Upper lobe of left lung (tissue), 6 donors: ENCODE data around the gene GNA12. TPM values are rescaled to one million over a fixed set of nuclear protein-coding genes. Genes with fewer than 3 reads are reported as not detected.
A peak's percentile ranks its signal among the peaks of the same experiment; 100 is the strongest.
"Not testable (repeated sequence)": the region's sequence is repeated elsewhere in the genome, so short reads cannot be mapped to it uniquely, and the experiment has no call there.

ENCODE experiments used
- ATAC-seq, 2 donors: fragments of 200-7000 bp; cut with Tn5 transposase; one replicate each; pipeline ENCODE4 v1.9.1; 2022; ENCODE audit warnings: mild to moderate bottlenecking in 2 of 2, moderate library complexity in 2 of 2; ENCODE audit not compliant: low FRiP score in 2 of 2
- DNase-seq, 2 donors: peaks; one replicate each; pipeline ENCODE4 v3.0.0-alpha.2; 2019 to 2020
- H3K27ac ChIP-seq, 4 donors: fragments of 200-600 bp; sonication (generic); one replicate each; pipeline ENCODE4 v1.5.1; 2016 to 2019
- H3K27me3 ChIP-seq, 4 donors: fragments of 200-600 bp; sonication (generic); one replicate each; pipeline ENCODE4 v1.5.1; 2017 to 2019
- H3K36me3 ChIP-seq, 4 donors: fragments of 200-600 bp; sonication (generic); one replicate each; pipeline ENCODE4 v1.5.1; 2016 to 2019
- H3K4me1 ChIP-seq, 4 donors: fragments of 200-600 bp; sonication (generic); one replicate each; pipeline ENCODE4 v1.5.1; 2018 to 2019
- H3K4me3 ChIP-seq, 4 donors: fragments of 200-600 bp; sonication (generic); one replicate each; pipeline ENCODE4 v1.5.1; 2017 to 2019; ENCODE audit warnings: mild to moderate bottlenecking in 2 of 4, moderate library complexity in 1 of 4
- H3K9me3 ChIP-seq, 4 donors: fragments of 200-600 bp; sonication (generic); one replicate each; pipeline ENCODE4 v1.5.1; 2018 to 2019
- EP300 ChIP-seq, 4 donors: sonication (generic); formaldehyde crosslinking; IDR thresholded peaks; one replicate each; pipeline ENCODE4 v1.5.1; 2017; ENCODE audit warnings: antibody characterized with exemption in 4 of 4, control low read depth in 2 of 4
- POLR2A ChIP-seq, 4 donors: fragments of 450-650 bp; IDR thresholded peaks; one replicate each; pipeline ENCODE4 v1.5.1; 2016 to 2017; ENCODE audit warnings: antibody characterized with exemption in 4 of 4, mild to moderate bottlenecking in 2 of 4
- POLR2AphosphoS5 ChIP-seq, 2 donors: sonication (generic); formaldehyde crosslinking; IDR thresholded peaks; one replicate each; pipeline ENCODE4 v1.5.1; 2017; ENCODE audit warnings: antibody characterized with exemption in 2 of 2
- WGBS, 2 donors: methylation state at CpG; one replicate each; pipeline ENCODE4 v1.1.5; 2017 to 2018; 5-methylcytosine and 5-hydroxymethylcytosine counted together
- total RNA-seq, 6 donors: library from RNA; depleted of rRNA in 4 of 6; stranded (reverse); fragments of >200 nt in 4 of 6; gene quantifications; one replicate each; pipeline versions ENCODE4 v1.1.0 to v1.2.1, GENCODE V29; 2016 to 2021
- TF ChIP-seq, protein P1 (sequence below), 6 experiments: fragments of 450-650 bp in 4 of 6; fragments of 200-600 bp in 2 of 6; sonication (generic) in 2 of 6; IDR thresholded peaks; one replicate each; pipeline ENCODE4 v1.5.1; 2016 to 2019; ENCODE audit warnings: antibody characterized with exemption in 6 of 6
- donor health status: DM: no; HTN: no; CAD: no; lungs with moderate emphysema.
- donor health status: DM: no; HTN: yes; CAD: no; lungs with severe emphysema.

GNA12 gene
- total RNA-seq, 6 donors from 2014 or later, result 24.0 to 52.3 (median 35.7) TPM

GRCh38 chr7:2730846-2731770 is 113.0 kb downstream of the GNA12 start:
- TF ChIP-seq, protein P1, sequence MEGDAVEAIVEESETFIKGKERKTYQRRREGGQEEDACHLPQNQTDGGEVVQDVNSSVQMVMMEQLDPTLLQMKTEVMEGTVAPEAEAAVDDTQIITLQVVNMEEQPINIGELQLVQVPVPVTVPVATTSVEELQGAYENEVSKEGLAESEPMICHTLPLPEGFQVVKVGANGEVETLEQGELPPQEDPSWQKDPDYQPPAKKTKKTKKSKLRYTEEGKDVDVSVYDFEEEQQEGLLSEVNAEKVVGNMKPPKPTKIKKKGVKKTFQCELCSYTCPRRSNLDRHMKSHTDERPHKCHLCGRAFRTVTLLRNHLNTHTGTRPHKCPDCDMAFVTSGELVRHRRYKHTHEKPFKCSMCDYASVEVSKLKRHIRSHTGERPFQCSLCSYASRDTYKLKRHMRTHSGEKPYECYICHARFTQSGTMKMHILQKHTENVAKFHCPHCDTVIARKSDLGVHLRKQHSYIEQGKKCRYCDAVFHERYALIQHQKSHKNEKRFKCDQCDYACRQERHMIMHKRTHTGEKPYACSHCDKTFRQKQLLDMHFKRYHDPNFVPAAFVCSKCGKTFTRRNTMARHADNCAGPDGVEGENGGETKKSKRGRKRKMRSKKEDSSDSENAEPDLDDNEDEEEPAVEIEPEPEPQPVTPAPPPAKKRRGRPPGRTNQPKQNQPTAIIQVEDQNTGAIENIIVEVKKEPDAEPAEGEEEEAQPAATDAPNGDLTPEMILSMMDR (IDR thresholded peaks at IDR 0.05), result no peak
- TF ChIP-seq EP300 (IDR thresholded peaks at IDR 0.05), result no peak
- no peak for TF ChIP-seq POLR2AphosphoS5 (IDR thresholded peaks at IDR 0.05)
- no peak for TF ChIP-seq POLR2A (IDR thresholded peaks at IDR 0.05)
- Histone ChIP-seq H3K27me3 (no peaks in the 10 kb centered on the region), H3K4me1 (peaks cover 24 to 50% (median 25%) of the 10 kb centered on the region in 4 donors), H3K4me3 (no peak overlapping the region), H3K27ac (no peak overlapping the region), H3K36me3 (peaks cover 0 to 36% (median 10%) of the 10 kb centered on the region in 4 donors), H3K9me3 (no peaks in the 10 kb centered on the region)
- ATAC-seq (no peak), DNase-seq (peak in 1 of 2 donors; percentile 65)
- 86 to 89% methylated on average over 45 of the region's 45 CpGs for WGBS, 2 donors

DNA sequence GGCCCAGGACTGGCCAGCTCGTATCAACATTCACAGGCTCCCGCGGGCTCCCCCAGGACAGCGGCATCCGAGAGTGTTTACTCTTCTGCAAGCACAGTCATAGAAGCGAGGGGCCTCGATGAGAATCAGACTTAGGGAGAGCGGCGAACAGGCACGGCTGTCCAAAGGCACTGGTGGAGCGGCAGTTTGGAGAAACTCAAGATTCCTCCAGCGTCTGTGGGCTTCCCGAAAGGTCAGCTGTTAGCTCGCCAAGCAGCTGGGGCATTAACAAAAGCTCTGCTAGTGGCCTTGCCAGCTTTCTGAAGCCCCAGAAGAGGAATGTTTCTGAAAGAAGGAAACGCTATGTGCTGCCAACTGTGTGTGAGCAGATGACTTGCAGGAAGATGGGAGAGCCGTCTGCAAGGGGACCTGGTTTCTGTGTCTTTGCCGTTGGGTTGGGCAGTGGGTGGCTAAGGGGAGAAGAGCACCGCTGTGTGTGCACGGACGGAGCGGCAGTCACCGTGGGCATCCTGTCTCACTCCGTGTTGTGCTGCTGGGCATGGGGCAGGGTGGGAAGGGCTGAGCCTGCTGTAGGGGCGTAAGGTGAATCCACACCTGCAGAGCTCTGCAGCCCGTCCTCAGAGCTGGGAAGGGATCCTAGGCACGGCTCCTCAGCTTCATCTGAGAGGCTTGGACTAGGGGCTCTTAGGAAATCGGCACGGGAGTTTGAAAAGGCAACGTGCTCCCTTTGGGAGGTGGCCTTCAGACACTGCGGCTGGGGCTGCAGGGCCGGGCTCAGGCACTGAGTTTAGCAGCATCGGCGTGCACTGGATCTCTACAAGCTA is 114.0 kb downstream of the GNA12 start:
- no peak for ATAC-seq
- H3K4me3 ChIP-seq, result no peak overlapping the region

GRCh38 chr7:2729031-2729892 is 114.8 kb downstream of the GNA12 start:
- H3K36me3 ChIP-seq, result peaks cover 0 to 43% (median 10%) of the 10 kb centered on the region in 4 donors
- no peak overlapping the region for H3K4me3 ChIP-seq
- H3K9me3 ChIP-seq, result no peaks in the 10 kb centered on the region
- TF ChIP-seq EP300 (IDR thresholded peaks at IDR 0.05), result no peak
- TF ChIP-seq, protein P1 (IDR thresholded peaks at IDR 0.05), result no peak
- TF ChIP-seq POLR2AphosphoS5 (IDR thresholded peaks at IDR 0.05), result no peak
- no peak for TF ChIP-seq POLR2A (IDR thresholded peaks at IDR 0.05)
- 75 to 83% methylated on average over 30 to 37 of the region's 37 CpGs for WGBS, 2 donors
- H3K27ac ChIP-seq, result peak overlapping the region in 3 of 4 donors; percentile 2 to 69 (median 53)
- H3K4me1 ChIP-seq, result peaks cover 12 to 32% (median 15%) of the 10 kb centered on the region in 4 donors
- peak in 1 of 2 donors; percentile 80 for DNase-seq
- H3K27me3 ChIP-seq, result no peaks in the 10 kb centered on the region
- ATAC-seq, result peak in 1 of 2 donors; percentile 28

More for the DNA sequence above, 114.0 kb downstream of the GNA12 start:
- no peak for DNase-seq
- WGBS, 2 donors, result 62 to 70% methylated on average over 27 to 30 of the region's 33 CpGs
- peak overlapping the region in 2 of 4 donors; percentile 53 to 69 for H3K27ac ChIP-seq
- peaks cover 0 to 40% (median 10%) of the 10 kb centered on the region in 4 donors for H3K36me3 ChIP-seq
- H3K9me3 ChIP-seq, result no peaks in the 10 kb centered on the region
- H3K4me1 ChIP-seq, result peaks cover 18 to 41% (median 21%) of the 10 kb centered on the region in 4 donors
- no peak for TF ChIP-seq EP300 (IDR thresholded peaks at IDR 0.05)
- TF ChIP-seq POLR2A (IDR thresholded peaks at IDR 0.05), result no peak
- no peak for TF ChIP-seq POLR2AphosphoS5 (IDR thresholded peaks at IDR 0.05)
- TF ChIP-seq, protein P1 (IDR thresholded peaks at IDR 0.05), result no peak
- H3K27me3 ChIP-seq, result no peaks in the 10 kb centered on the region

DNA sequence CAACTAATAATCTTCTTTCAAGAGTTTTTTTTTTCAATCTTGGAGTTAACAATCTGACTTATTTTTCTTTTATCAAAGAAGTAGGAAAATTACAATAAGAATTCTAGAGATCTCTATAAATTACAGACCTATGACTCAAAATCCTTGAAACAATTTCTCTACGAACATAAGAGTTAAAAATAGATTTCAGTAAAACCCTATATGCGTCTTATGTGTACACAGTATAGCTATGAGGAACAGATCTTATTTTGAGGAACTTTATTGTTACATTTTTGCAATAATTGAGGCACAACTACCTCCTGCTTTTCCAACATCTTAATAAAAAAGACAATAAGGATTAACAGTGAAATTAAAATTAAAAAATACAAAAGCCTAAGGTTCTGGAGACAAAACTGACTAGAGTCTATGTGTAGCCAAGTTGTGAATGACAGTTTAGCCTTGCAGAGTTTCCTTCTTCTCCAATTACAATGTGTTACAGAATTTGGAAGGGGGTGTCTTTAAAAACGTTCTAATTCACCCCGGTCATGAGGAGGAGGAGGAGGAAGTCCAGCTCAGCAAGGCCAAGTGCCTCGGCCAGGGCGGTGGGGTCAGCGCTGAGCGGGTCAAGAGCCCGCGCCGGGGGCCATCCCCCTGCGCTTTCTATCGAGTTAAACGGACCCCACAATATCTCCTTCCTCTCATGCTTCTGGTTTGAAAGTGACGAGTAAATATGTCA is 115.6 kb downstream of the GNA12 start:
- Histone ChIP-seq H3K27me3 (no peaks in the 10 kb centered on the region), H3K4me1 (peaks cover 8 to 24% (median 14%) of the 10 kb centered on the region in 4 donors), H3K4me3 (no peak overlapping the region), H3K27ac (peak overlapping the region in 3 of 4 donors; percentile 2 to 69 (median 26)), H3K36me3 (peaks cover 0 to 44% (median 10%) of the 10 kb centered on the region in 4 donors), H3K9me3 (no peaks in the 10 kb centered on the region)
- TF ChIP-seq EP300 (IDR thresholded peaks at IDR 0.05) (no peak), POLR2A (IDR thresholded peaks at IDR 0.05) (peak in 1 of 4 donors; percentile 46)
- 57 to 64% methylated on average over 15 of the region's 15 CpGs for WGBS, 2 donors
- DNase-seq, result peak in 1 of 2 donors; percentile 81
- peak in 1 of 2 donors; percentile 42 for ATAC-seq

DNA sequence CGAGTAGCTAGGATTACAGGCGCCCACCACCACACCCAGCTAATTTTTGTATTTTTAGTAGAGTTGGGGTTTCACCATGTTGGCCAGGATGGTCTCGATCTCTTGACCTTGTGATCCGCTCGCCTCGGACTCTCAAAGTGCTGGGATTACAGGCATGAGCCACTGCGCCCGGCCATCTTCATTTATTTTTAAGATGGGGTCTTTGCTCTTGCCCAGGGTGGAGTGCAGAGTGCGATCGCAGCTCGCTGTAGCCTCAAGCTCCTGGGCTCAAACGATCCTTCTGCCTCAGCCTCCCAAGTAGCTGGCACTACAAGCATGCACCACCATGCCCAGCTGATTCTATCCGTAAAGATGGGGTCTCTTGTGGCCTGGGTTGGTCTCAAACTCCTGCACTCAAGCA is 116.9 kb downstream of the GNA12 start:
- peaks cover 0 to 50% (median 10%) of the 10 kb centered on the region in 4 donors for H3K36me3 ChIP-seq
- H3K27ac ChIP-seq, DNase-seq, H3K9me3 ChIP-seq, H3K27me3 ChIP-seq, H3K4me3 ChIP-seq, ATAC-seq: not testable (repeated sequence)
- peaks cover 3 to 15% (median 12%) of the 10 kb centered on the region in 4 donors for H3K4me1 ChIP-seq
- 88 to 92% methylated on average over 13 of the region's 13 CpGs for WGBS, 2 donors
